PC-3 (cell line): Measurements from ENCODE around the gene TBX20. TPM values are rescaled to one million over a fixed set of nuclear protein-coding genes. Genes with fewer than 3 reads are reported as not detected.
"Not testable (repeated sequence)": the region's sequence is repeated elsewhere in the genome, so short reads cannot be mapped to it uniquely, and the experiment has no call there.

ENCODE experiments used
- ATAC-seq: fragments of 200-7000 bp; cut with Tn5 transposase; 2 replicates; pipeline ENCODE4 v1.9.1; 2020; ENCODE audit warnings: mild to moderate bottlenecking, moderate library complexity
- BruUV-seq: library from RNA; stranded (reverse); fragments of 400-500 nt; replicated peaks from 2 replicates; lab custom pipeline; 2021; lab: Mats Ljungman, UMichigan
- CTCF ChIA-PET: fragments of 300-600 bp; sonication (Branson Sonifier 250); formaldehyde crosslinking; loops from one replicate; lab custom pipeline; 2022; ENCODE audit warnings: antibody characterized with exemption; lab: Charles Lee
- POLR2A ChIA-PET: fragments of 300-600 bp; sonication (Branson Sonifier 250); formaldehyde crosslinking; loops from one replicate; lab custom pipeline; 2022; ENCODE audit warnings: antibody characterized with exemption; ENCODE audit not compliant: unreplicated experiment; lab: Charles Lee
- DNase-seq: peaks from one replicate; pipeline ENCODE4 v3.0.0-alpha.2; 2015
- H2AFZ ChIP-seq: fragments of 300-600 bp; sonication (generic); 2 replicates; pipeline ENCODE4 v1.6.0; 2016; ENCODE audit warnings: antibody characterized with exemption, low read length
- H3F3A ChIP-seq: fragments of 300-600 bp; sonication (generic); one replicate; pipeline ENCODE4 v1.6.0; 2017; ENCODE audit warnings: antibody characterized with exemption, low read length, control low read depth, mild to moderate bottlenecking; ENCODE audit not compliant: unreplicated experiment
- H3K27ac ChIP-seq: fragments of 300-600 bp; sonication (generic); 2 replicates; pipeline ENCODE4 v1.5.1; 2016; ENCODE audit warnings: mild to moderate bottlenecking, low read length
- H3K27me3 ChIP-seq: fragments of 300-600 bp; sonication (generic); 2 replicates; pipeline ENCODE4 v1.6.1; 2016; ENCODE audit warnings: low read length, mixed read lengths
- H3K36me3 ChIP-seq: fragments of 300-600 bp; sonication (generic); 2 replicates; pipeline ENCODE4 v1.6.1; 2016; ENCODE audit warnings: low read depth, mixed run types, low read length, mixed read lengths
- H3K4me1 ChIP-seq: fragments of 300-600 bp; sonication (generic); 2 replicates; pipeline ENCODE4 v1.5.1; 2016; ENCODE audit warnings: low read length; ENCODE audit not compliant: insufficient read depth
- H3K4me2 ChIP-seq: fragments of 300-600 bp; sonication (generic); 2 replicates; pipeline ENCODE4 v1.6.0; 2016; ENCODE audit warnings: low read length
- H3K4me3 ChIP-seq: fragments of 300-600 bp; sonication (generic); 2 replicates; pipeline ENCODE4 v1.5.1; 2016; ENCODE audit warnings: mild to moderate bottlenecking, low read length, mixed read lengths
- H3K79me2 ChIP-seq: fragments of 300-600 bp; sonication (generic); 2 replicates; pipeline ENCODE4 v1.6.1; 2017; ENCODE audit warnings: low read length, mixed read lengths
- H3K9ac ChIP-seq: fragments of 300-600 bp; sonication (generic); 2 replicates; pipeline ENCODE4 v1.6.0; 2016; ENCODE audit warnings: mild to moderate bottlenecking, low read length
- H3K9me2 ChIP-seq: fragments of 300-600 bp; sonication (generic); replicated peaks from 2 replicates; pipeline ENCODE4 v1.6.1; 2016; ENCODE audit warnings: mixed run types, low read length, mixed read lengths
- H3K9me3 ChIP-seq: fragments of 300-600 bp; sonication (generic); 2 replicates; pipeline ENCODE4 v1.6.1; 2016; ENCODE audit warnings: low read length, mixed read lengths
- H4K20me1 ChIP-seq: fragments of 300-600 bp; sonication (generic); 2 replicates; pipeline ENCODE4 v1.6.1; 2016; ENCODE audit warnings: low read length, mixed read lengths
- intact Hi-C: fragments of 100-400 bp; cut with micrococcal nuclease; formaldehyde crosslinking; loops from 2 replicates; pipeline ENCODE4 v1.9.0; 2023
- total RNA-seq: library from RNA; depleted of rRNA; stranded (reverse); fragments of >200 nt; gene quantifications from 2 replicates; pipeline ENCODE4 v1.2.3, GENCODE V29; 2014

Gene TBX20
- total RNA-seq, 1 experiment from 2014 or later, result 0.47 TPM

DNA sequence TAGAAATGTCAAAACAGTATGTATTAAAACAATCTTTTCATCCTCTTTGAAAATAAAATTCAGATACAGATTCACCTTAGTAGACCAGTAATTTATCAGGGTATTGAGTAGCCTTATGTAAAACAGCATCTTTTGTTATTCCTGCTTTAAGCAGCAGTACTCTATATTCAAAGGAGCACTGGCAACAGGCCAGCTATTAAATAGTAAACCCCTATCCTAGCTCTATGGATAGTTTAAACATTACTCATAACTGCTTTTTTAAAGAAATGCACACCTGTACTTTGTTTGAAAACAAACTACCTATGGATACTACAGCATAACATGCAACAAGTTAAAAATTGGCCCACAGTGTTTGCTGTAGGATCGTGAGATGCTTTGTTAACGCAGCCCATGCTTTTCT lies 53.7 kb downstream of the TBX20 start:
- H3K36me3 ChIP-seq, POLR2A ChIA-PET, H4K20me1 ChIP-seq, H3K27me3 ChIP-seq, H3K27ac ChIP-seq, BruUV-seq, CTCF ChIA-PET, H3K4me2 ChIP-seq, H3F3A ChIP-seq, H2AFZ ChIP-seq, H3K9me2 ChIP-seq, H3K4me3 ChIP-seq, H3K79me2 ChIP-seq, H3K4me1 ChIP-seq, H3K9me3 ChIP-seq, H3K9ac ChIP-seq, intact Hi-C loops: not testable (repeated sequence)
- DNase-seq (peak; percentile 60), ATAC-seq (peak; percentile 73)

GRCh38 chr7:35198370-35199140 lies 55.3 kb downstream of the TBX20 start:
- H3K36me3 ChIP-seq, H3K27ac ChIP-seq, H2AFZ ChIP-seq, POLR2A ChIA-PET, H3K9me2 ChIP-seq, H3K9me3 ChIP-seq, BruUV-seq, H3K27me3 ChIP-seq, H3K4me1 ChIP-seq, H3K9ac ChIP-seq, H3K4me2 ChIP-seq, H3K79me2 ChIP-seq, H3F3A ChIP-seq, H3K4me3 ChIP-seq, H4K20me1 ChIP-seq: not testable (repeated sequence)
- CTCF ChIA-PET, result interaction anchor here (0.6 to 0.7 kb wide), 2 partner anchors 49 to 321 kb away, joined by 3 to 8 read pairs; no protein-coding TSS in a partner anchor
- DNase-seq (peak; percentile 29), ATAC-seq (peak; percentile 68)
- intact Hi-C loops, result loop anchor here (10.0 kb wide), 1 partner anchor 46 kb away; no protein-coding TSS in a partner anchor

DNA sequence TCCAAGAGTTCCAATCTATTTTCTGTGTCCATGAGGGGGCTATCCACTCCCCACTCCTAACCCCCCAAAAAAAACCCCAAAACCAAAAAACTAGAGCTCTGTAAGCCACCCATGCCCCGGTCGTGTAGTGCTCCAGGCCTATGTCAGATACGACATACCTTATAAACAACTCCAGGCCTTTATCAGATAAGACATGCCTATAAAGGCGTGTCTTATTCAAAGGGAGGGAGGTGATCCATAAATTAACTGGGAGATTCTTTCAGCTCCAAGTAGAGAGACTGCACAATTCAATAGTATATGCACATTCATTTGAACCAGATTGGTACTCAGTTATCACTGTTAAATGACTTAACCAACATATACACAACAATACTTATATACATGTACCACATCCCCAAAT lies 62.3 kb downstream of the TBX20 start:
- H3K9ac ChIP-seq, H3K36me3 ChIP-seq, H2AFZ ChIP-seq, H4K20me1 ChIP-seq, ATAC-seq, POLR2A ChIA-PET, H3K27me3 ChIP-seq, CTCF ChIA-PET, H3K79me2 ChIP-seq, BruUV-seq, H3K9me3 ChIP-seq, DNase-seq, H3K4me1 ChIP-seq, H3F3A ChIP-seq, H3K4me2 ChIP-seq, H3K4me3 ChIP-seq, H3K27ac ChIP-seq, H3K9me2 ChIP-seq: not testable (repeated sequence)
- intact Hi-C loops, result loop anchor here (2.0 to 10.0 kb wide), 5 partner anchors 53 to 433 kb away; no protein-coding TSS in a partner anchor

DNA sequence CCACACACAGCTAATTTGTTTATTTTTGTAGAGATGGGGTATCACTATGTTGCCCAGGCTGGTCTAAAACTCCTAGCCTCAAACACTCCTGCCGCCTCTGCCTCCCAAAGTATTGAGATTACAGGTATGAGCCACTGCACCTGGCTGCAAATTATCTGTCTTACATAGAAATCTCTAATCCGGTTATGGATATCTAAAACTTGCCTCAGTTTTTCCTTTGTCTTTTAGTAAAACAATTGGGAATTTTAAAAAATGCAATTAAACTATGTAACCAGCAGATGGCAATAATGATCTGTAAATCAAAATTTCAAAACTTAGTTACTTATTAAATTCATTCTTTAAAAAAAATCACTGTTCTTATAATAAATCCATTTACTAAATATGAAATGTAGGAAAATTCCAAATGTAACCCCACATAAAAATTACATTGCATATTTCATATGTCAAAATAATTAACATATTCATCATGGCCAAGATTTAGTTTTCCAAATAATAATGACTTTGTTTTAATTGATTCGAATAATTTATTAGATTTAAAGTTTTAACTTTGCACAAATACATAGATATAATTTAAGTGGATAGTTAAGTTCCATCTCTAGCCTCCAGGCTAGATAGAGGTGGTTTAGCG lies 63.6 kb downstream of the TBX20 start:
- H3K27me3 ChIP-seq, result peaks cover 18% of the 10 kb centered on the region
- H3K9me3 ChIP-seq, H2AFZ ChIP-seq, H3K4me2 ChIP-seq, H4K20me1 ChIP-seq, POLR2A ChIA-PET, H3K9me2 ChIP-seq, DNase-seq, H3F3A ChIP-seq, H3K4me3 ChIP-seq, H3K9ac ChIP-seq, H3K27ac ChIP-seq, CTCF ChIA-PET, H3K36me3 ChIP-seq, H3K4me1 ChIP-seq, ATAC-seq, BruUV-seq, H3K79me2 ChIP-seq: not testable (repeated sequence)
- intact Hi-C loops, result loop anchor here (2.0 to 10.0 kb wide), 5 partner anchors 55 to 435 kb away; no protein-coding TSS in a partner anchor

- intact Hi-C loops, result loop anchor here (5.0 kb wide), 1 partner anchor 114 kb away; no protein-coding TSS in a partner anchor
- ATAC-seq, result peak; percentile 42
- H3K4me3 ChIP-seq, result peak overlapping the region; percentile 47
- H3K9ac ChIP-seq, H3K4me1 ChIP-seq, POLR2A ChIA-PET, H4K20me1 ChIP-seq, H3K9me2 ChIP-seq, BruUV-seq, H3F3A ChIP-seq, DNase-seq, H3K27ac ChIP-seq, H3K36me3 ChIP-seq, H3K79me2 ChIP-seq, H3K9me3 ChIP-seq, CTCF ChIA-PET: not testable (repeated sequence)
- peaks cover 21% of the 10 kb centered on the region for H3K27me3 ChIP-seq
- peak overlapping the region; percentile 45; the same call in 1 of the 2 replicates for H2AFZ ChIP-seq
- peak overlapping the region; percentile 65 for H3K4me2 ChIP-seq
Observed at GRCh38 chr7:35186751-35187150, 67.1 kb downstream of the TBX20 start.
